ENCODE data around the gene H6PD.
A peak's percentile ranks its signal among the peaks of the same experiment; 100 is the strongest.

The H6PD gene

GRCh38 chr1:9293533-9294404 lies 59.2 kb downstream of the H6PD start (continued):
- TF ChIP-seq, protein P1, sequence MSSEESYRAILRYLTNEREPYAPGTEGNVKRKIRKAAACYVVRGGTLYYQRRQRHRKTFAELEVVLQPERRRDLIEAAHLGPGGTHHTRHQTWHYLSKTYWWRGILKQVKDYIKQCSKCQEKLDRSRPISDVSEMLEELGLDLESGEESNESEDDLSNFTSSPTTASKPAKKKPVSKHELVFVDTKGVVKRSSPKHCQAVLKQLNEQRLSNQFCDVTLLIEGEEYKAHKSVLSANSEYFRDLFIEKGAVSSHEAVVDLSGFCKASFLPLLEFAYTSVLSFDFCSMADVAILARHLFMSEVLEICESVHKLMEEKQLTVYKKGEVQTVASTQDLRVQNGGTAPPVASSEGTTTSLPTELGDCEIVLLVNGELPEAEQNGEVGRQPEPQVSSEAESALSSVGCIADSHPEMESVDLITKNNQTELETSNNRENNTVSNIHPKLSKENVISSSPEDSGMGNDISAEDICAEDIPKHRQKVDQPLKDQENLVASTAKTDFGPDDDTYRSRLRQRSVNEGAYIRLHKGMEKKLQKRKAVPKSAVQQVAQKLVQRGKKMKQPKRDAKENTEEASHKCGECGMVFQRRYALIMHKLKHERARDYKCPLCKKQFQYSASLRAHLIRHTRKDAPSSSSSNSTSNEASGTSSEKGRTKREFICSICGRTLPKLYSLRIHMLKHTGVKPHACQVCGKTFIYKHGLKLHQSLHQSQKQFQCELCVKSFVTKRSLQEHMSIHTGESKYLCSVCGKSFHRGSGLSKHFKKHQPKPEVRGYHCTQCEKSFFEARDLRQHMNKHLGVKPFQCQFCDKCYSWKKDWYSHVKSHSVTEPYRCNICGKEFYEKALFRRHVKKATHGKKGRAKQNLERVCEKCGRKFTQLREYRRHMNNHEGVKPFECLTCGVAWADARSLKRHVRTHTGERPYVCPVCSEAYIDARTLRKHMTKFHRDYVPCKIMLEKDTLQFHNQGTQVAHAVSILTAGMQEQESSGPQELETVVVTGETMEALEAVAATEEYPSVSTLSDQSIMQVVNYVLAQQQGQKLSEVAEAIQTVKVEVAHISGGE (tag by site-specific recombination; conservative IDR thresholded peaks at IDR 0.05; ENCODE audit: low read depth), result 0 out of 2 replicates have a peak, but pooled peaks have one; percentile 22
- no peak for TF ChIP-seq ZNF350 (tag by site-specific recombination; IDR thresholded peaks at IDR 0.05)
- TF ChIP-seq, protein P2, sequence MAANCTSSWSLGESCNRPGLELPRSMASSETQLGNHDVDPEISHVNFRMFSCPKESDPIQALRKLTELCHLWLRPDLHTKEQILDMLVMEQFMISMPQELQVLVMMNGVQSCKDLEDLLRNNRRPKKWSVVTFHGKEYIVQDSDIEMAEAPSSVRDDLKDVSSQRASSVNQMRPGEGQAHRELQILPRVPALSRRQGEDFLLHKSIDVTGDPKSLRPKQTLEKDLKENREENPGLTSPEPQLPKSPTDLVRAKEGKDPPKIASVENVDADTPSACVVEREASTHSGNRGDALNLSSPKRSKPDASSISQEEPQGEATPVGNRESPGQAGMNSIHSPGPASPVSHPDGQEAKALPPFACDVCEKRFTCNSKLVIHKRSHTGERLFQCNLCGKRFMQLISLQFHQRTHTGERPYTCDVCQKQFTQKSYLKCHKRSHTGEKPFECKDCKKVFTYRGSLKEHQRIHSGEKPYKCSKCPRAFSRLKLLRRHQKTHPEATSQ (tag by site-specific recombination; IDR thresholded peaks at IDR 0.05), result peak; percentile 51; the same call in 1 of the 2 replicates
- peak; percentile 61; the same call in 1 of the 2 replicates for TF ChIP-seq ZNF121 (tag by site-specific recombination; IDR thresholded peaks at IDR 0.05)
- no peak for TF ChIP-seq ZNF677 (tag by site-specific recombination; IDR thresholded peaks at IDR 0.05)
- TF ChIP-seq, protein P3, sequence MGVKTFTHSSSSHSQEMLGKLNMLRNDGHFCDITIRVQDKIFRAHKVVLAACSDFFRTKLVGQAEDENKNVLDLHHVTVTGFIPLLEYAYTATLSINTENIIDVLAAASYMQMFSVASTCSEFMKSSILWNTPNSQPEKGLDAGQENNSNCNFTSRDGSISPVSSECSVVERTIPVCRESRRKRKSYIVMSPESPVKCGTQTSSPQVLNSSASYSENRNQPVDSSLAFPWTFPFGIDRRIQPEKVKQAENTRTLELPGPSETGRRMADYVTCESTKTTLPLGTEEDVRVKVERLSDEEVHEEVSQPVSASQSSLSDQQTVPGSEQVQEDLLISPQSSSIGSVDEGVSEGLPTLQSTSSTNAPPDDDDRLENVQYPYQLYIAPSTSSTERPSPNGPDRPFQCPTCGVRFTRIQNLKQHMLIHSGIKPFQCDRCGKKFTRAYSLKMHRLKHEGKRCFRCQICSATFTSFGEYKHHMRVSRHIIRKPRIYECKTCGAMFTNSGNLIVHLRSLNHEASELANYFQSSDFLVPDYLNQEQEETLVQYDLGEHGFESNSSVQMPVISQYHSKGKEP (tag by site-specific recombination; IDR thresholded peaks at IDR 0.05), result no peak
- TF ChIP-seq ZNF521 (tag by site-specific recombination; IDR thresholded peaks at IDR 0.05), result no peak; the same call in 1 of the 2 replicates
- 0 out of 2 replicates have a peak, but pooled peaks have one; percentile 49 for TF ChIP-seq ZNF311 (tag by site-specific recombination; IDR thresholded peaks at IDR 0.05; ENCODE audit: borderline replicate concordance)
- no peak for TF ChIP-seq TCF7L2 (IDR thresholded peaks at IDR 0.05; ENCODE audit: borderline replicate concordance, low read depth, low read length)
- no peak for TF ChIP-seq IKZF3 (tag by site-specific recombination; IDR thresholded peaks at IDR 0.05)
- peak; percentile 90 for TF ChIP-seq ZNF341 (tag by site-specific recombination; IDR thresholded peaks at IDR 0.05; ENCODE audit: low read depth)
- peak; percentile 26; the same call in 1 of the 2 replicates for TF ChIP-seq ZNF692 (tag by site-specific recombination; IDR thresholded peaks at IDR 0.05)
- TF ChIP-seq, protein P4, sequence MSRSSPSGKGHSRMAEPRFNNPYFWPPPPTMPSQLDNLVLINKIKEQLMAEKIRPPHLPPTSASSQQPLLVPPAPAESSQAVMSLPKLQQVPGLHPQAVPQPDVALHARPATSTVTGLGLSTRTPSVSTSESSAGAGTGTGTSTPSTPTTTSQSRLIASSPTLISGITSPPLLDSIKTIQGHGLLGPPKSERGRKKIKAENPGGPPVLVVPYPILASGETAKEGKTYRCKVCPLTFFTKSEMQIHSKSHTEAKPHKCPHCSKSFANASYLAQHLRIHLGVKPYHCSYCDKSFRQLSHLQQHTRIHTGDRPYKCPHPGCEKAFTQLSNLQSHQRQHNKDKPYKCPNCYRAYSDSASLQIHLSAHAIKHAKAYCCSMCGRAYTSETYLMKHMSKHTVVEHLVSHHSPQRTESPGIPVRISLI (tag by site-specific recombination; IDR thresholded peaks at IDR 0.05), result no peak
- TF ChIP-seq ZBTB1 (tag by site-specific recombination; IDR thresholded peaks at IDR 0.05), result no peak
- no peak for TF ChIP-seq ZNF133 (tag by site-specific recombination; IDR thresholded peaks at IDR 0.05)
- TF ChIP-seq SCRT2 (tag by site-specific recombination; IDR thresholded peaks at IDR 0.05), result no peak
- TF ChIP-seq ZNF658 (tag by site-specific recombination; IDR thresholded peaks at IDR 0.05), result no peak
- no peak for TF ChIP-seq ZNF23 (tag by site-specific recombination; IDR thresholded peaks at IDR 0.05; ENCODE audit: borderline replicate concordance)
- TF ChIP-seq SETDB1 (IDR thresholded peaks at IDR 0.05; ENCODE audit: insufficient read length, low read length), result no peak
- TF ChIP-seq ZNF24 (tag by site-specific recombination; IDR thresholded peaks at IDR 0.05), result no peak
- no peak for TF ChIP-seq KLF10 (tag by site-specific recombination; IDR thresholded peaks at IDR 0.05)
- no peak; the same call in 1 of the 2 replicates for TF ChIP-seq CTCF (tag by site-specific recombination; IDR thresholded peaks at IDR 0.05)
- TF ChIP-seq ZNF626 (tag by site-specific recombination; IDR thresholded peaks at IDR 0.05), result no peak
- TF ChIP-seq PRDM1 (tag by site-specific recombination; IDR thresholded peaks at IDR 0.05), result no peak
